ENCODE results near the gene TRIM36.

Gene TRIM36

GRCh38 chr5:115087951-115088350 lies 81.8 kb downstream of the TRIM36 start:
- Histone ChIP-seq H3K4me1 (ENCODE audit: control insufficient read depth, insufficient read depth, low read length, poor library complexity, severe bottlenecking) (no peaks in the 10 kb centered on the region), H3K27me3 (replicated peaks; ENCODE audit: control insufficient read depth, insufficient read depth, low read length, poor library complexity, severe bottlenecking) (no peaks in the 10 kb centered on the region), H3K9me3 (ENCODE audit: control insufficient read depth, low read length) (no peaks in the 10 kb centered on the region), H3K4me3 (ENCODE audit: insufficient read depth, low read depth, low read length, poor library complexity, severe bottlenecking) (no peak overlapping the region), H3K27ac (ENCODE audit: insufficient read depth, low read length, poor library complexity, severe bottlenecking) (no peak overlapping the region), H3K36me3 (ENCODE audit: control insufficient read depth, insufficient read depth, low read length) (no peaks in the 10 kb centered on the region)
- DNase-seq = no peak

GRCh38 chr5:115086473-115086872 lies 83.2 kb downstream of the TRIM36 start:
- no peak overlapping the region for H3K4me3 ChIP-seq (ENCODE audit: insufficient read depth, low read depth, low read length, poor library complexity, severe bottlenecking)
- H3K9me3 ChIP-seq (ENCODE audit: control insufficient read depth, low read length) = no peaks in the 10 kb centered on the region
- DNase-seq = no peak
- no peak overlapping the region for H3K27ac ChIP-seq (ENCODE audit: insufficient read depth, low read length, poor library complexity, severe bottlenecking)
- no peaks in the 10 kb centered on the region for H3K4me1 ChIP-seq (ENCODE audit: control insufficient read depth, insufficient read depth, low read length, poor library complexity, severe bottlenecking)
- no peaks in the 10 kb centered on the region for H3K27me3 ChIP-seq (replicated peaks; ENCODE audit: control insufficient read depth, insufficient read depth, low read length, poor library complexity, severe bottlenecking)
- H3K36me3 ChIP-seq (ENCODE audit: control insufficient read depth, insufficient read depth, low read length) = no peaks in the 10 kb centered on the region

- Histone ChIP-seq H3K27ac (ENCODE audit: insufficient read depth, low read length, poor library complexity, severe bottlenecking) (no peak overlapping the region), H3K27me3 (replicated peaks; ENCODE audit: control insufficient read depth, insufficient read depth, low read length, poor library complexity, severe bottlenecking) (no peaks in the 10 kb centered on the region), H3K36me3 (ENCODE audit: control insufficient read depth, insufficient read depth, low read length) (no peaks in the 10 kb centered on the region), H3K9me3 (ENCODE audit: control insufficient read depth, low read length) (no peaks in the 10 kb centered on the region), H3K4me1 (ENCODE audit: control insufficient read depth, insufficient read depth, low read length, poor library complexity, severe bottlenecking) (no peaks in the 10 kb centered on the region), H3K4me3 (ENCODE audit: insufficient read depth, low read depth, low read length, poor library complexity, severe bottlenecking) (no peak overlapping the region)
- no peak for DNase-seq
Measured at GRCh38 chr5:115084246-115084793, 85.4 kb downstream of the TRIM36 start.

DNA sequence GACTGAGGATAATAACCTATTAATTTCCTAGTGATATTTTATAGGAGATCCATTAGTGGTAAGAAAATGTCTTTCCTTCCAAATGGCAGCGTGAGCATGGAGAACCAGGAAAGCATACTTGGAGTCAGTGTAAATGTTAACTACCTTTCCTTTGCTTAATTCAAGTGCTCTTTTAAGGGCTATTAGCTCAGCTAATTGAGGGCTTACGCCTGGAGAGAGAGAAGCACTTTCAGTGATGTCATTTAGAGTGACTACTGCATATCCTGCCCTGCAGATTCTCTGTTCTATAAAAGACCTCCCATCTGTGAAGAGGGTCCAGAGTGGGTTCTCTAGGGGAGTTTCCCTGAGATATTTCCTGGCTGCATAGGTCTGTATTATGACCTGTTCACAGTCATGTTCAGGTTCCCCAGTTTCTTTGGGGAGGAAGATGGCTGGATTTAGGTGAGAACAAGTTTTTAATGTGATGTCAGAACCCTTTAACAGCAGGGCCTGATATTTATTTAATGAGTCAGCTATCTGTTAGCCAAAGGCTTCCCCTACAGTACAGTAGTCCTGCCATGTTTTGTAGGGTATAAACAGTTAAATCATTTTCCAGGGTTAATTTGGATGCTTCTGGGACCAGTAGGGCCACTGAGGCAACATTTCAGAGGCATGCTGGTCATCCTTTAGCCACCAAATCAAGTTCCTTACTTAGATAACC lies 89.6 kb downstream of the TRIM36 start:
- no peaks in the 10 kb centered on the region for H3K27me3 ChIP-seq (replicated peaks; ENCODE audit: control insufficient read depth, insufficient read depth, low read length, poor library complexity, severe bottlenecking)
- DNase-seq = no peak
- H3K36me3 ChIP-seq (ENCODE audit: control insufficient read depth, insufficient read depth, low read length) = no peaks in the 10 kb centered on the region
- H3K4me3 ChIP-seq (ENCODE audit: insufficient read depth, low read depth, low read length, poor library complexity, severe bottlenecking) = no peak overlapping the region
- no peak overlapping the region for H3K27ac ChIP-seq (ENCODE audit: insufficient read depth, low read length, poor library complexity, severe bottlenecking)
- no peaks in the 10 kb centered on the region for H3K9me3 ChIP-seq (ENCODE audit: control insufficient read depth, low read length)
- H3K4me1 ChIP-seq (ENCODE audit: control insufficient read depth, insufficient read depth, low read length, poor library complexity, severe bottlenecking) = no peaks in the 10 kb centered on the region
